ENCODE data around the gene CENPF.

Gene CENPF

GRCh38 chr1:214583113-214583512 lies 19.9 kb upstream of the CENPF start:
- TF ChIP-seq, protein P1, sequence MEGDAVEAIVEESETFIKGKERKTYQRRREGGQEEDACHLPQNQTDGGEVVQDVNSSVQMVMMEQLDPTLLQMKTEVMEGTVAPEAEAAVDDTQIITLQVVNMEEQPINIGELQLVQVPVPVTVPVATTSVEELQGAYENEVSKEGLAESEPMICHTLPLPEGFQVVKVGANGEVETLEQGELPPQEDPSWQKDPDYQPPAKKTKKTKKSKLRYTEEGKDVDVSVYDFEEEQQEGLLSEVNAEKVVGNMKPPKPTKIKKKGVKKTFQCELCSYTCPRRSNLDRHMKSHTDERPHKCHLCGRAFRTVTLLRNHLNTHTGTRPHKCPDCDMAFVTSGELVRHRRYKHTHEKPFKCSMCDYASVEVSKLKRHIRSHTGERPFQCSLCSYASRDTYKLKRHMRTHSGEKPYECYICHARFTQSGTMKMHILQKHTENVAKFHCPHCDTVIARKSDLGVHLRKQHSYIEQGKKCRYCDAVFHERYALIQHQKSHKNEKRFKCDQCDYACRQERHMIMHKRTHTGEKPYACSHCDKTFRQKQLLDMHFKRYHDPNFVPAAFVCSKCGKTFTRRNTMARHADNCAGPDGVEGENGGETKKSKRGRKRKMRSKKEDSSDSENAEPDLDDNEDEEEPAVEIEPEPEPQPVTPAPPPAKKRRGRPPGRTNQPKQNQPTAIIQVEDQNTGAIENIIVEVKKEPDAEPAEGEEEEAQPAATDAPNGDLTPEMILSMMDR (IDR thresholded peaks at IDR 0.05; ENCODE audit: control extremely low read depth, extremely low read depth, low read depth, missing control alignments) = no peak
- CTCF ChIA-PET = interaction anchor here (0.6 to 12.2 kb wide), 5 partner anchors 11 to 252 kb away, joined by 3 to 144 read pairs (median 12); no protein-coding TSS in a partner anchor
- no peak for DNase-seq (ENCODE audit: extremely low spot score)
- POLR2A ChIA-PET = no interaction called here

DNA sequence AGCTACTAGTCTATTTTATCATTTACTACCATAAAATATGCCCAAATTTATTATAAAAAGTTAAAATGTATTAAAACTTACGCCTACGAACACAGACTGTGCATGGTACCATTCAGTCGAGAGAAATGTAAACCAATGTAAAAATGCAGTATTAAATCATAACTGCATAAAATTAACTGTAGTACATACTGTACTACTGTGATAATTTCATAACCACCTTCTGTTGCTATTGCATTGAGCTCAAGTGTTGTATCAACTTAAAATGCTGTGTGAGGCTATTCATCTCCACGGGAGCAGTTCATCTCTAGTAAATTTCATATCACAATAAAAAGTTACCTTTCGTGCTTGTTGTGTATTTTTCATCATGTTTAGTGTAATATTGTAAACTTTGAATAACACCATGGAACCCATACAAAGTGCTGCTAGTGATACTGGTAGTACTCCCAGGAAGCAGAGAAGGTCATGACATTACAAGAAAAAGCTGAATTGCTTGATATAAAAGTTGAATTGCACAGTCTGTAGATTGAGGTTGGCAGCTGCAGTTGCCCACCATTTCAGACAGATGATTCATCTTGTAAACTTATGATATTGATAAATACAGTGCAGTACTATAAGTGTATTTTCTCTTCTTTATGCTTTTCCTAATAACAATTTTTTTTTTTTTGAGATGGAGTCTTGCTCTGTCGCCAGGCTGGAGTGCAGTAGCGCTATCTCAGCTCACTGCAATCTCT lies 19.0 kb upstream of the CENPF start:
- POLR2A ChIA-PET = interaction anchor here (0.6 kb wide), 1 partner anchor 1046 kb away, joined by 9 read pairs; no protein-coding TSS in a partner anchor
- no peak for DNase-seq (ENCODE audit: extremely low spot score)
- CTCF ChIA-PET = interaction anchor here (0.6 to 12.2 kb wide), 14 partner anchors 10 to 372 kb away, joined by 3 to 144 read pairs (median 4); no protein-coding TSS in a partner anchor
- TF ChIP-seq, protein P1 (IDR thresholded peaks at IDR 0.05; ENCODE audit: control extremely low read depth, extremely low read depth, low read depth, missing control alignments) = no peak

DNA sequence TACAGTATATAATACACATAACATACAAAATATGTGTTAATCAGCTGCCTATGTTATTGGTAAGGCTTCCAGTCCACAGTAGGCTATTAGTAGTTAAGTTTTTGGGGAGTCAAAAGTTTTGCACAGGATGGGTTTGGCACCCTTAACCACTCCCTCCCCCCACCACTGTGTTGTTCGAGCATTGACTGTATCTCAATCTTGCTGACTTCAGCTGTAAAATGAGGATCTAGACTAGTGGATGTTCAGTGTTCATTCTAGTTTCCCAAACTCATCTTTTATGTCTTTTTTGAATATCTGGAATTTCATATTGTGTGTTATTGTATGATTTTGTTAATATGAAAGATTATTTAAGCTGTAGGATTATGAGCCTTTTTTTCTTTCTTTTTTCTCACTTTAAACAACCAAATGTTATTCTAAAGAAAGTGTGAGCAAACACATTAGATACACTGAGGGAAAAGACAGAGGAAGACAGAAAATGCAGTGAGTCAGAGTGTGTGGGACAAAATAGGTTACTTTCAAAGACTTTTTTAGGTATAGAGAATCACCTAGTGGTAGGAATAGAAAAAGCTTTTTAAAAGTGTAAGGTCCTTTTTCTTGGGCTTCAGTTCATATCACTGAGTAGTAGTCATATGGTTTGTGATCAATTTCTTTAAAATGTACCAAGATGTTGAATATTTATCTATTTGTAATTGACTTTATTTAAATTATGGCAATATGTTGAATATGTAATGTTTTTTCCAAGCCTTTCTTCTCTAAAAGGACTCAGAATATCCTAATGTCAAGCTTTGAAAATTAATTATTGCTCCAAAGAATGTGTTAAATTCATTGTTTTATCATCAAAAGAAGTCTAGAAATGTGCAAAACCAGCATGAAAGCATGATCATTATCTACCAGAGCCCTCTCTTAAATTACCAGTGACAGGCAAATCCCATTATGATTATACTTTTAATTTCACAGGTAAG lies 17.9 kb upstream of the CENPF start:
- POLR2A ChIA-PET = no interaction called here
- CTCF ChIA-PET = interaction anchor here (0.8 to 12.2 kb wide), 20 partner anchors 9 to 373 kb away, joined by 3 to 144 read pairs (median 4); no protein-coding TSS in a partner anchor
- peak; percentile 26 for DNase-seq (ENCODE audit: extremely low spot score)
- TF ChIP-seq, protein P1 (IDR thresholded peaks at IDR 0.05; ENCODE audit: control extremely low read depth, extremely low read depth, low read depth, missing control alignments) = peak; percentile 57

- ChIA-PET CTCF (interaction anchor here (1.0 to 12.2 kb wide), 4 partner anchors 16 to 256 kb away, joined by 3 to 144 read pairs (median 46); partner anchors contain the start of gene CENPF), POLR2A (no interaction called here)
- DNase-seq (ENCODE audit: extremely low spot score) = no peak
- TF ChIP-seq, protein P1 (IDR thresholded peaks at IDR 0.05; ENCODE audit: control extremely low read depth, extremely low read depth, low read depth, missing control alignments) = no peak
These were observed 16.4 kb upstream of the CENPF start for GRCh38 chr1:214586621-214587020.

GRCh38 chr1:214587165-214587564 lies 15.8 kb upstream of the CENPF start:
- TF ChIP-seq, protein P1 (IDR thresholded peaks at IDR 0.05; ENCODE audit: control extremely low read depth, extremely low read depth, low read depth, missing control alignments) = no peak
- CTCF ChIA-PET = interaction anchor here (1.0 to 12.2 kb wide), 5 partner anchors 15 to 256 kb away, joined by 3 to 144 read pairs (median 8); partner anchors contain the start of gene CENPF
- no peak for DNase-seq (ENCODE audit: extremely low spot score)
- POLR2A ChIA-PET = no interaction called here

All from GM10248 (cell line).